ENCODE measurements around the gene LAMA4. TPM values are rescaled to one million over a fixed set of nuclear protein-coding genes. Genes with fewer than 3 reads are reported as not detected.

Gene LAMA4
- total RNA-seq, 1 experiment from 2014 or later: 9.4 TPM

- ATAC-seq (no peak), DNase-seq (no peak)
- no peak for TF ChIP-seq EZH2 (IDR thresholded peaks at IDR 0.05; ENCODE audit: low read length, unreplicated experiment)
- TF ChIP-seq, protein P1, sequence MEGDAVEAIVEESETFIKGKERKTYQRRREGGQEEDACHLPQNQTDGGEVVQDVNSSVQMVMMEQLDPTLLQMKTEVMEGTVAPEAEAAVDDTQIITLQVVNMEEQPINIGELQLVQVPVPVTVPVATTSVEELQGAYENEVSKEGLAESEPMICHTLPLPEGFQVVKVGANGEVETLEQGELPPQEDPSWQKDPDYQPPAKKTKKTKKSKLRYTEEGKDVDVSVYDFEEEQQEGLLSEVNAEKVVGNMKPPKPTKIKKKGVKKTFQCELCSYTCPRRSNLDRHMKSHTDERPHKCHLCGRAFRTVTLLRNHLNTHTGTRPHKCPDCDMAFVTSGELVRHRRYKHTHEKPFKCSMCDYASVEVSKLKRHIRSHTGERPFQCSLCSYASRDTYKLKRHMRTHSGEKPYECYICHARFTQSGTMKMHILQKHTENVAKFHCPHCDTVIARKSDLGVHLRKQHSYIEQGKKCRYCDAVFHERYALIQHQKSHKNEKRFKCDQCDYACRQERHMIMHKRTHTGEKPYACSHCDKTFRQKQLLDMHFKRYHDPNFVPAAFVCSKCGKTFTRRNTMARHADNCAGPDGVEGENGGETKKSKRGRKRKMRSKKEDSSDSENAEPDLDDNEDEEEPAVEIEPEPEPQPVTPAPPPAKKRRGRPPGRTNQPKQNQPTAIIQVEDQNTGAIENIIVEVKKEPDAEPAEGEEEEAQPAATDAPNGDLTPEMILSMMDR (conservative IDR thresholded peaks at IDR 0.05; ENCODE audit: low read depth, low read length): no peak
- no peak for TF ChIP-seq EZH2phosphoT487 (IDR thresholded peaks at IDR 0.05; ENCODE audit: borderline replicate concordance, low read length)
- no peaks in the 10 kb centered on the region for H3K79me2 ChIP-seq (ENCODE audit: low read length)
- H3K27ac ChIP-seq (ENCODE audit: low read length): no peak overlapping the region
- BruUV-seq (replicated peaks): no TSS peak
- peaks cover 13% of the 10 kb centered on the region for H3K4me1 ChIP-seq (ENCODE audit: insufficient read depth, low read length)
- no peaks in the 10 kb centered on the region for H4K20me1 ChIP-seq (ENCODE audit: low read length)
- H3K27me3 ChIP-seq (ENCODE audit: low read length): no peaks in the 10 kb centered on the region
- H3K9ac ChIP-seq (ENCODE audit: low read length): no peak overlapping the region
- intact Hi-C loops (cut with micrococcal nuclease): no loop called here
- H3K36me3 ChIP-seq (ENCODE audit: low read depth, low read length): no peaks in the 10 kb centered on the region
- H3K9me3 ChIP-seq (ENCODE audit: low read length): no peaks in the 10 kb centered on the region
- ChIA-PET CTCF (no interaction called here), POLR2A (ENCODE audit: unreplicated experiment) (no interaction called here)
- H3F3A ChIP-seq (ENCODE audit: low read length, unreplicated experiment): no peaks in the 10 kb centered on the region
- H2AFZ ChIP-seq (ENCODE audit: low read length): no peak overlapping the region
- H3K9me2 ChIP-seq (replicated peaks; ENCODE audit: low read length): no peaks in the 10 kb centered on the region
- H3K4me2 ChIP-seq (ENCODE audit: low read length): no peak overlapping the region
- H3K4me3 ChIP-seq (ENCODE audit: low read length): no peak overlapping the region
Measured at GRCh38 chr6:112257178-112257855, 3.0 kb upstream of the LAMA4 start.

DNA sequence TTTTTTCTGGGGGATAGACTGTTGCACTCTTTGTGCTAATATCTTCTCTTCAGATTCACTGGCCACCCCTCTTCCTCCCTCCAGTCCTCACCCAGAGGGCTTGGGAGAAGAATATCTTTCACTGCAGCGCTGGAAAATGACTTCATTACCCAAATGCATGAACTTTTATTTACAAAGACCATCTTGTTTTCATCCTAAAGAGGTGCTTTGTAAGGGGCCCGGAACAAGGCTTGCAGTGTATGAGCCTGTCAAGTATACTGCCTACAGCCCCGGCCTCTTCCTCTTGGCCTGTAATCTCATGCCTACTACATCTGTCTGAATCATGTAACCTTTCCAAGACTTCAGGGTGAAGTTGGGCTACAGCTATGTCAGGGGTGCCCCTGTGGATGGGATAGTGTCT lies 554 bp upstream of the LAMA4 start:
- intact Hi-C loops (cut with micrococcal nuclease): loop anchor here (5.0 kb wide), 1 partner anchor 53 kb away; no protein-coding TSS in a partner anchor
- Histone ChIP-seq H3K4me2 (ENCODE audit: low read length) (peak overlapping the region; percentile 88), H3K79me2 (ENCODE audit: low read length) (no peaks in the 10 kb centered on the region), H3K4me1 (ENCODE audit: insufficient read depth, low read length) (peaks cover 13% of the 10 kb centered on the region), H3K4me3 (ENCODE audit: low read length) (peak overlapping the region; percentile 80; the same call in 1 of the 2 replicates), H4K20me1 (ENCODE audit: low read length) (no peaks in the 10 kb centered on the region), H3F3A (ENCODE audit: low read length, unreplicated experiment) (no peaks in the 10 kb centered on the region), H3K27ac (ENCODE audit: low read length) (no peak overlapping the region), H3K36me3 (ENCODE audit: low read depth, low read length) (no peaks in the 10 kb centered on the region), H3K9me3 (ENCODE audit: low read length) (no peaks in the 10 kb centered on the region), H2AFZ (ENCODE audit: low read length) (peak overlapping the region; percentile 91), H3K9me2 (replicated peaks; ENCODE audit: low read length) (no peaks in the 10 kb centered on the region), H3K9ac (ENCODE audit: low read length) (no peak overlapping the region), H3K27me3 (ENCODE audit: low read length) (no peaks in the 10 kb centered on the region)
- BruUV-seq (replicated peaks): no TSS peak
- TF ChIP-seq EZH2 (IDR thresholded peaks at IDR 0.05; ENCODE audit: low read length, unreplicated experiment) (no peak), EZH2phosphoT487 (IDR thresholded peaks at IDR 0.05; ENCODE audit: borderline replicate concordance, low read length) (no peak)
- TF ChIP-seq, protein P1 (conservative IDR thresholded peaks at IDR 0.05; ENCODE audit: low read depth, low read length): no peak
- DNase-seq (no peak), ATAC-seq (no peak)
- CTCF ChIA-PET: interaction anchor here (1.5 kb wide), 1 partner anchor 75 kb away, joined by 6 read pairs; no protein-coding TSS in a partner anchor
- POLR2A ChIA-PET (ENCODE audit: unreplicated experiment): interaction anchor here (0.6 kb wide), 2 partner anchors 37 to 41 kb away, joined by 3 read pairs; no protein-coding TSS in a partner anchor

GRCh38 chr6:112253498-112253840 lies 898 bp downstream of the LAMA4 start:
- ChIA-PET POLR2A (ENCODE audit: unreplicated experiment) (interaction anchor here (0.9 kb wide), 1 partner anchor 46 kb away, joined by 8 read pairs; no protein-coding TSS in a partner anchor), CTCF (no interaction called here)
- Histone ChIP-seq H3K4me3 (ENCODE audit: low read length) (peak overlapping the region; percentile 80), H3K9me2 (replicated peaks; ENCODE audit: low read length) (no peaks in the 10 kb centered on the region), H3K79me2 (ENCODE audit: low read length) (no peaks in the 10 kb centered on the region), H3K4me2 (ENCODE audit: low read length) (peak overlapping the region; percentile 88), H2AFZ (ENCODE audit: low read length) (peak overlapping the region; percentile 91), H3K36me3 (ENCODE audit: low read depth, low read length) (no peaks in the 10 kb centered on the region), H3K9ac (ENCODE audit: low read length) (peak overlapping the region; percentile 73), H3K9me3 (ENCODE audit: low read length) (no peaks in the 10 kb centered on the region), H3F3A (ENCODE audit: low read length, unreplicated experiment) (no peaks in the 10 kb centered on the region), H4K20me1 (ENCODE audit: low read length) (no peaks in the 10 kb centered on the region), H3K4me1 (ENCODE audit: insufficient read depth, low read length) (peaks cover 13% of the 10 kb centered on the region), H3K27me3 (ENCODE audit: low read length) (no peaks in the 10 kb centered on the region), H3K27ac (ENCODE audit: low read length) (no peak overlapping the region)
- BruUV-seq (replicated peaks): no TSS peak
- TF ChIP-seq EZH2phosphoT487 (IDR thresholded peaks at IDR 0.05; ENCODE audit: borderline replicate concordance, low read length): no peak
- TF ChIP-seq, protein P1 (conservative IDR thresholded peaks at IDR 0.05; ENCODE audit: low read depth, low read length): no peak
- TF ChIP-seq EZH2 (IDR thresholded peaks at IDR 0.05; ENCODE audit: low read length, unreplicated experiment): no peak
- ATAC-seq: peak; percentile 32
- intact Hi-C loops (cut with micrococcal nuclease): loop anchor here (5.0 kb wide), 1 partner anchor 51 kb away; no protein-coding TSS in a partner anchor
- DNase-seq: peak; percentile 3
